NCI-H510A treated with DMSO at 0.1 percent for 48 hours (cell line): ENCODE measurements around the gene TSEN15.
"Not testable (repeated sequence)": the region's sequence is repeated elsewhere in the genome, so short reads cannot be mapped to it uniquely, and the experiment has no call there.

Experiments used
- DNase-seq: peaks from one replicate; lab custom pipeline; 2025; lab: John Stamatoyannopoulos, UW

The TSEN15 gene

DNA sequence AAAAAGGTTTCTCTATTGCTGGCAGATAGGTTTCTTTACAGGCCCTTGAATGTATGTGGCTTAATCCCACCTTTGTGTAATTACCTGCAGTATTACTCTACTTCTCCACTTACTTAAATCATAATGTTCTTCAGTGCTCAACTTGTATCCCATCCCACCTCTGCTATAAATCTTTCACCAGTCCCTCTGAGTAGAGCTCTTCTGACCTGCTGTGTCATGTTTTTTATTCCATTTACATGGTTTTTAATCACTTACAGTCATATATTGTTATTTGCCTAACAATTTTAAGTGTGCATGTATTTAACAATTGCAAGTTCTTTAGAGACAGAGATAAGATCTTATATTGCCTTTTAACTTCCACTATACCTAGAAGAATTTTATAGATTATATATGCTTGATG is 2.4 kb downstream of the TSEN15 start:
- DNase-seq, result no peak

DNA sequence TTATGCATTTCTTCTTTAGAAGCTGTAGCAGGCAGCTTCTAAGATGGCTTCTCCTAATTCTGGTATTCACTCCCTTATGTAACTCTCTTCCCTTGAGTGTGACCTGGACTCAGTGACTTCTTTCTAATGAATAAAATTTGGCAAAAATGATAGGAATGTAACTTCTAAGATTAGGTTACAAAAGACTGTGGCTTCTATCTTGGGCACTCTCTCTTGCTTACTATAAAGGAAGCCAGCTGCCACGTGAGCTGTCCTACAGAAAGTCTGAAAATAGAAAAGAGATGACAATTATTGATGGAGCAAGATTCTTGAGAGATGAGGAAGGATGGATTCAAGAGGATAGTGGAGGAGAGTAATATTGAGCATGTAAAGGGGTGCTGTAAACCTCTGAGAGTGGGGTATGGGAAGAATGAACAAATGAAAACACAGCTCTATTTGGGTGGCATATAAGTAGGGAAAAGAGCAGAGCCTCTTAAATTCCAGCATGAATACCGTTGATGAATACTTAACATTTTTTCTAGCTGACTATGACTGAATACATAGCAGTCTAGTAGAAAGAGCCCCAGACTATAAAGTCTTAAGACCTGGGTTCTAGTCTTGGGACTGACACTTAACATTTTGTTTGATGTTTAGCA is 5.5 kb downstream of the TSEN15 start:
- DNase-seq, result no peak

DNA sequence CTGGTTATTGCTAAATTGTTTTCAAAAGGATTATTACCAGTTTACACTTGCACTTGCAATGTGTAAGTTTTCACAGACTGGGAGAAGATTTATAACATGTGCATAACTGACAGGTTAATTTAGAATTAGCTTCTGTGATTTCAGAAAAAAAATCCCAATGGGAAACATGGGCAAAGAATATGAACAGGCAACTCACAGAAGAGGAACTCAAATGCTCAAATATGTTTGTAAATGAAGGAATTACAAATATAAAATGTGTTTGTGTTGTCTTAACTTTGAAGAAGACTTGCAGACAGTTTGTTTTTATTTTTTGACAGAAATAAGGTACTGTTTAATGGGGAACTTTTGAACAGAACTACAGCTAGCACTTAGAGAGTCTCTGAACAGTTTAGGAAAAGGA is 8.4 kb downstream of the TSEN15 start:
- DNase-seq, result no peak

DNA sequence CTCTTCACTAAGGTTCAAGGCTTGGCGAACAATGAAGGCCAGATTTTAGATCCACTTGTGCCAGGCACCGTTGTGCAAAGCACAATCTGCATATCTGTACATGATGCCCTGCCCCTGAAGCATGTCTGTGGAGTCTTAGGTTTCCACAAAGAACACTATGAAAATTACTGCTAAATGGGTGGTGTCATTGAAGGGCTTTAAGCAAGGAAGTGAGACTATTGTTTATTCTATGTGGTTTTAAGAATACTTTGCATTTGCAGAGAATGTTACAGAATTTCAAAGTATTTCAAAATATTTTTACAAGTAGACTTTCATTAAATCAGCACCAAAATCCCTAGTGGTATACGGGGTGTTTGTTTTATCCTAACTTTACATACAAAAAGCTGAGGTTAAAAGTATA is 8.8 kb downstream of the TSEN15 start:
- DNase-seq, result no peak

DNA sequence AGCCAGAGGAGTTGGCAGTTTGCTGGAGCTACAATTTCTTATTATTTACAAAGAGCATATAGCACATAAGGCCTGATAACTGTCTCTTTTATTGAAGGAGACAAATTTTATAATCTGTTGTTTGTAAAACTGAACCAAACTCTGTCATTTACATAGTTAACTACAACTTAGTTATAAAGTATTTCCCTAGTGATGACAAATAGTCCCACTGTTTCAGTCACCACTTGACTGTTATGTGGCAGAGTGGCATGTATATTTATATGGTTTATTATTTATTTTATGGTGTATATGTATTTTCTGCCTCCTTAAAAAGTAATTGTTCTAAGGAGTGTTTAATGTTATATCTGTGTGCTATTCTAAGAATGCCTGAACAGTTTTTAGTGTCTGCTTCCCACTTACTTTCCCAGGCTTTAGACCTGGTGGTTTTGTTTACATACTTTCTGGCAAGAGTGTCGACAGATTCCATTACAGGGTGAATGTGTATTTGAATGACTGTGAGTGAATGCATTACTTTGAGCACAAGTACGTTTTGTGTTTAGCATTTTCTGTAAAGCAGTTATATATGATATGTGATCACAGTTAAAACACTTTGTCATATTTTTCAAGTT is 10.0 kb downstream of the TSEN15 start:
- no peak for DNase-seq

DNA sequence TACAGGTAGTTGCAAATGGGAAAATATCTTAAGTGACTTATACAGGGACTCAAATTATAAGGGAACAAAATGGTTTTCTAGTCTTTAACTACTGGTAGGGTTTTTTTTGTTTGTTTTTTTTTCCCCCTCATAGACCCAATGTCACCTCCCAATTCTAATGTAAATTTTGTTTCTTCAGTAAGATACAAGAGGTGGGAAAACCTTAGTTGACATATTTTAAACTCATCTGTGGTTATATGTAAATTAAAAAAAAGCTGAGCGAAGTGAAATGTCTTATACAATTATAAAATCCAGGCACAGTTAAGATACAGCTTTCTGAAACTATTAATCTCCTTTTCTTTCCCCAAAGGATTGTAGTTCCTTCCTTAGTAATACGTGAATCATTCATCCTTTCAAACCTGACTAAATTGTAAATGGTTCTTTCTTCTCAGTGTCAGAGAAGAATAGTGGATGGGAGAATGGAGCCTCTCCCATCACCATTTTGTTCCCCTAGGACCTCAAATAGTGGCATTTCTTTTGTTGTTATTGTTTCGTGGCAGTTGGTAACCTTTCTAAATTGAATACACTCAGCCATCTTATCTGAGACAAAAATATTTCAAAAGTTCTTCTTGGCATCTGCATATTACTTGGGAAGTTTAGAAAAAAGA is 11.2 kb downstream of the TSEN15 start:
- DNase-seq, result no peak

DNA sequence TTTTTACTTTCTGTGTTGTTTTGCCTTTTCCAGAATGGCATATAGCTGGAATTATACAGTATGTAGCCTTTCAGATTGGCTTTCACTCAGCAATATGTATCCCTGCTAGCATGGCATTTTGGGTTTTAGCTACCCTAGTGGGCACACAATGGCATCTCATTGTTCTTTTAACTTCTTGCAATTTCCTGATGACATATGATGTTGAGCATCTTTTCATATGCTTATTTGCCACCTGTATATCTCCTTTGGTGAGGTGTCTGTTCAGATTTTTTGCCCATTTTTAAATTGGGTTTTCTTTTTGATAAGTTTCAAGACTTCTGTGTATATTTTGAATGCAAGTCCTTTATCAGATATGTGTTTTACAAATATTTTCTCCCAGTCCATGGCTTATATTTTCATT is 14.0 kb downstream of the TSEN15 start:
- no peak for DNase-seq

DNA sequence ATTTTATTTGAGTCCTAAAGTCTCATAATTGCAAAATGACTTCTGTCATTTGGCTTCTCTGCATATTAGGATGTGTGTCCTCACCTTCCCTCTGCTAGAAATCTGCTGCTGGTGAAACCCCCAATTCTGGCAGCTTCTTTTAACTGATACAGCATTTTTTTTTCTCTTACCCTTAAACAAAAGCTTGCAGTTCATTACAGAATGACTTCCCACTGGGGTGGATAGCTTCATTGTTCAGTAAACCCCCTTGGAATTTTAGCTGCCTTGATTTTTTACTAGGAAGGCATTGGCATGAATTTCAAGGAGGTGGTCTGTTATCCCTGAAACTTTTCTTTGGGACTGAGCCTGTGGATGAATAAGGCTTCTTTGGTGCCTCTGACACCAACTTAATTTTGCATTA is 16.8 kb downstream of the TSEN15 start:
- no peak for DNase-seq

DNA sequence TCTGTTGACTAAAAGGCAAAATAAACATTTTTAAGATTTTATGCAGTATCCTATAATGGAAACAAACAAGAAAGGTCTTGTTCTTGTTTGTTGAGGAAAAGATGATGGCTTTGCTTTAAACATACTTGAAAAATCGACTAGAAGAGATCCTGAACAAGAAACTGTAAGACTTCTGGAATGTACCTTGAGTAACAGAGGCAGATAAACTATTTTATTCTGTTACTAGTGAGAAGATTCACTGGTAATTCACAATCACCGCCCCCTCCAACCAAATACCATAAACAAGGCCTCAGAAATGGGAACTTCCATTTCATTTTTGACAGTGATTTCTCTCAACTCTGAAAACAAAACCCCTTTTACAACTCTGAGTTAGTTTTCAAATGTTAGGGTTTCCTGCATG is 18.1 kb downstream of the TSEN15 start:
- no peak for DNase-seq

DNA sequence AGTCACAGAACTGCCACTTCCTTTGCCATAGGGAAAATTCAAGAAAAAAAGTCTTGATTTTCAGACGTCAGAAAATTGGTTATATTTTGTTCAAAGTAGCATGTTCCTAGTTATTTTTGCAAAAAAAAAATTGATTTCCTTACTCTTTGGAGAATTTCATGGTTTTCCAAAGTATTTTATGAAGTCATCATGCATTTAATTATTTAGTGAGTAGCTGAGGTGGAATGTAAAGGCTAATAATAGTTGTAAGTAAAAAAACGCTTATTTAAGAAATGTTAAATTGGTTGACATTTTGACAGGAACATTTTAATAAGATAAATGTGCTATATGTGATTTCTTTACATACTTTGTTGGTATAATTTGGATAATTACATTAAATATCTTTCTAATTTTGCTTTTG is 20.8 kb downstream of the TSEN15 start:
- no peak for DNase-seq

DNA sequence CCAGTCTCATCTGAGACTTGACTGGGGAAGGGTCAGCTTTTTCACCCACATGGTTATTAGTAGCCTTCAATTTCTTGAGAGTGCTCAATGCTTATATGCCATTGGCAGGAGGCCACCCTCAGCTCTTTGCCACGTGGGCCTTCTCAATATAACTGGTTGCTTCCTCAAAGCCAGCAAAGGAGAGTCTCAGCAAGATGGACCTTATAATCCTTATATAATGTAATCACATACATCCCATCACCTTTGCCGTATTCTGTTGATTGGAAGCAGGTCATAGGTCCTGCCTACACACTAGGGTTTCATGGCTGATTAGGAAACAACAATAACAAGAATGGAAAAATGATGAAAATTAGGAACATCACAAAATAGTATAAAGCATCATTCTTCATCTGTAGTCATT is 22.9 kb downstream of the TSEN15 start:
- DNase-seq, result no peak

DNA sequence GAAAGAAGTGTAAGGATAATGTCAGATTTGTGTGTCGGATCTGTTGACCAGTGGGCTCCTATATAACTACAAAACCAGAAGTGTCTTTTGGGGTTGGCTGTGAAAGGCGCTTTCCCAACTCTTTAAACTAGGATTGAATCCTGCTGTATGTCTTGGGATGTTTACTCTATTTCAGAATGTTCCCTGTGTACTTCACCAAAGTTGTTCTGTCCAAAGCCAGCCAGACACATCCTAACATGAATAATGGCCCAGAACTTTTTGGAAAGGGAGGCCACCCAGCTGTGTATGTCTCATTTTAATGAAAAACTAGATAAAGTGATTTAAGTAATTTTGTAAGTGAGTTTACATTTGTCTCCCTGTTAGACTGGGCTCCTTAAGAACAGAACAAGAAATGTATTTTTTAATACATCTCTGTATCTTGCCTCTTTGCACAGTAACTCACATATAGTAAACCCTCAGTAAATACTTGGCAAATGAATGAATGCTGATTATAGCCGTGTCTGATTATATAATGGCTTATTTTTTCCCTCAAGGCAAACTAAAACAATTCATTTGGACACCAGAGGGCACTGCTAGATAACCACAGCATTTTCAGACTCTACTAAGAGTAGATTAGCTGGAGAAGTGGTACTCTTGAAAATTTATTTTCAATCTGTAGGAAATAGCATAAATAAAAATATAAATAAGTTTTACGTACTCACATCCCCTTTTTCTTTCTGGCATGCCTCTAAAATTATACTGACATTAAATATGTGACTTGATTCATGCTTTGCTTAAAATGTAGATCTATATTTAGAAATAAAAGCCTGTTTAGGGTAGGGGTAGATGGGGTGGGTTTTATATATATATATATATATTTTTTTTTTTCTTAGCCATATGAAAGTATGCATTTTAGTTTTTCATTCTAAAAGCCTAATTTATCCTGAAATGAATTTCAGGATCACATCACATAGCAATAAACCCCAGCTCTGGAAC is 23.8 kb downstream of the TSEN15 start:
- DNase-seq, result peak; percentile 74

DNA sequence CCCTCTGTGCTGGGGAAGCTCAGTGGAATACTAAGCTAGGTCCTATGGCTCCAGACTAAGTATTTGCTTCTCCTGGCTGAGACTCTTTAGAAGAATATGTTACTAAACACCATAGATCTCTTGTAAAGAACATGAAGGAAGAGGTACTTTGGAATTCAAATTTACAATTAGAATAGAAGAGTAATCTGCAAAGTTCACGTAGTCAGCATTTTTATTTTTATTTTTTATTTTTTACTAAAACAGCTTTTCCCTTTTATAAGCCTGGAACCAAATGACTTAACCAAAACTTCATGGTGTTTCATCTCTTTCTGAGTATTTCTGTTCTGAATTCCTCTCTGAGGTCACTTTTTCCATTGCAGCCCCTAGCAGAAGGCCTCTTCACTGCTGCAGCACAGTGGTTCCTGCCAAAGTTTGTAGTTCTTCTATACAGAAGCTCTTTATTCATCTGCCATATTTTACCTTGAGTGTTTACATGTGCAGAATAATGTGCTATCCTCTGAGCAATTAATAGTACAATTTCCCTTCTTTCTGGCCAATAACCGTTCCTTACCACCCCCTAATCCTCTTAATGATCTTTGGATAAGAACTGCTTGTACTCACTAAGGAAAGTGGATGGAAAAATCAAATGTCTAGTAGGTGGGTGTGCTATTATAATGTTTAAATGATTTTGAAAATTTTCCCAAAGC is 27.2 kb downstream of the TSEN15 start:
- DNase-seq, result no peak

DNA sequence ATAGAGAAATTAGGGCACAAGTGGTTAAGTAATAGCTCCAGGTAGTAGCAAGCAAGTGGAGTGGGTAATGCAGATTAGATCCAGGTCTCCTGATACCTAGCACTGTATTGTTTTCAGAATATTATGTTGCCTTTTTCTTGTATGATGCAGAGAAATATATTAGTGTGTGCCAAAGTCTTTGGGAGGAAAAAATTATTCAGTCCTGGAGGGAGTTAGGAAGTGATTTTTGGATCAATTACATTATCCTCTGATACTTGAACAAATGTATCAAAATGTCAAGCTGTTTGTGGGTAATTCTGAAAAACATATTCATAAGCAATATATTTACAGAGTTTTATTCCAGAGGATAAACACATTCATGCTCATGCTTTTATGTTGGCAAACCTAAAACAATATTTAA is 28.8 kb downstream of the TSEN15 start:
- no peak for DNase-seq

DNA sequence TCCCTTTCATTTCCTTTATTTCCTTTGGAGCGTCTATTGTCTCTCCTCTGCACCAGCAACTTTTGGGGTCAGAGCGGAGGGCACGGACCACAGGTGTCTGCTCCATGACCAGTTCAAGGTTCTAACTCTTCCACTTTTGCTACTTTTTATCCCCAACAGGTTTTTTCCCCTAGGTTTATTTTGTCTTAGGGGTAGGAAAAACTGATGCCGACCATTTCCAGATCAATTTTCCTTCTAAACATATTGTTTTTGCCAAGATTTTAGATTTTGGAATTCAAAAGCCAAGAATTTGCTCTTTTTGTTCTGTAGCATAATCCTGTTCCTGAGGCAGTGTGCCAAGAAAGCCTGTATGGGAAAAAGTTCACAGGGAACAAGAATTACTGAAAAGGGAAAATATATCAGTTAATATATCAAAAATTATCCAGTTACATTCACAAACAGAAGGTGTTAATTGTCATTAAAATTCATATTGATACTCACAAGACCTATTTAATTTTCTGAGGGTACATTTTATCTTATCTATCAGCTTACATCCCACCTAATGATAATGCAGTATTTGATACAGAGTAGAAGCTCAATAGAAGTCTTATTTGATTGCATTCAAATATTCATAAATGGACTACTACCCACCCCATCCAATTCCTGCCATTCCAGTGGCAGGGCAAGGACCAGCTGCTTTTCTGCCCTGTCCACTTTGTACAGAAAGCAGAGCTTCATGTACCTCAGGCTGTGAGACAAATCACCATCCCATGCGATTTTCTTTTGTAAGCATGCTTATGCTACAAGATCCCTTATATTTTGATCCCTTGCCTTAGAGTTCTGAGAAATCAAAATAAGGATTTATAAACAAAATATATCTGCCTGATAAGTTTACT is 31.2 kb downstream of the TSEN15 start:
- no peak for DNase-seq

DNA sequence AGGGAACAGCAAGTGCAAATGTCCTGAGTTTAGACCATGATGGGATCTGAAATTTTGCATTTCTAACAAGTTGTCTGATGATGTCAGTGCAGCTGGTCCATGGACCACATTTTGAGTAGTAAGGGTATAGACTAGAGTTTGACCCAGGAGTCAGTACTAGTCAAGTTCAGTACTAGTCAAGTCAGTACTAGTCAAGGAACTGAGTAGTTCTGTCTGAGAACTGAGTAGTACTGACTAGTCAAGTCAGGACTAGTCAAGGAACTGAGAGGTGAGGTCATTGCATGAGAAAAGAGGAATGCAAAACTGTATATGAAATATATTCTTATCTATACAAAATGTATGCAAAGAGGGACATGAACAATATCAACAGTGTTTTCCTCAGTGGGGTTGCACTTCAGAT is 34.1 kb downstream of the TSEN15 start:
- no peak for DNase-seq

DNA sequence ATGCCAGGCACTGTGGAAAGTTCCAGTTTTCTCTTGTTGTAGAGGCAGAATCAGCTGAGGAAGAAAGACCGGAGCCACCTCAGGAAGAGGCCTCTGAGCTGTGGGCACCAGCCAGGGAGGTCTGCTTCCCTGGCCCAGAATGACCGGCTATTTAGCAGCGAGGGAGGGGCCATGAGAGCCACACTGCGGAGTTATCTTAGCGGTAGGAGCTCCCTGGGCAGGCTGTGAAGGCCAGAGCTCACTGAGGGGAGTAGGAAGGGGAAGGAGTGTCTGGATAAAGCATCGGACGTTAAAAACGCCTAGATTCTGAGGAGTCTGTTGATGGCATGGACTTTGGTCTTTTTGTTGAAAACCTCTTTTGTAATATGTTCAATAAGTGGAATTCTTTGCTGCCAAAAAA is 36.5 kb downstream of the TSEN15 start:
- no peak for DNase-seq

DNA sequence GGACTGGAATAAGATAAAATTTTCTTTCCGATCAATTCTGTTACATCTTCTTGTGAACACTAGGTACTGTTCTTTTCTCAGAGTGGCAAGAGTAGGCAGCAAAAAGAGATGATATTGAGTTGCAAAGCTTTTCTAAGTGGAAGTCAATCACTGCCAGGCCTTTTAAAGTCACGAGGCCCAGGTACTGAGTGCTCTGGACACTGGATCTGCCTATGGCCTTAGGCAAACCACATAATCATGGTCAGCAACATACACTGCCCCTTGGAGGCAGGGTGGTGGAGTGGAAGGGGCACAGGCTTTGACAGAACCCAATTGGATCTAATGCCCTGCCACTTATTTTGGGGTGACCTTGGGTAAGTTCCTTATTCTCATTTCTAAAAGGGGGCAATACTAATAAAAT is 41.5 kb downstream of the TSEN15 start:
- no peak for DNase-seq

DNA sequence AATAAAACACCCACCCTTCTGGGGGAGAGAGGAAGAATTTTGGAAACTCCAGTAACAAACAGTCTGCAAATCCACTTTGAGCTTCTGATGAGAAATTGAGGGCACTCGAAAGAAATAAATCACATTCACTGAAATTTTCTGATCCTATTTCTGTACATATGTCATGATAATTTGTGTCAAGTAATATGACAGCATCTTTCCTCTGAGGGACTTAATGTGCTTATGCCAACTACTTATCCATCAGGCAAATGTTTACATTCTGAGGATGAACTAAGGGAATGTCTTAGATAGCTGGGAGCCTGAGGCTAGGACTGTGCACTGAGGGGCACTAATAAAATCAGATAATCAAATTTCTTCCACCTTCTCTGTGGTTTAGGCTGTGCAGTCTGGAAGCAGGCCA is 44.5 kb downstream of the TSEN15 start:
- DNase-seq, result no peak

DNA sequence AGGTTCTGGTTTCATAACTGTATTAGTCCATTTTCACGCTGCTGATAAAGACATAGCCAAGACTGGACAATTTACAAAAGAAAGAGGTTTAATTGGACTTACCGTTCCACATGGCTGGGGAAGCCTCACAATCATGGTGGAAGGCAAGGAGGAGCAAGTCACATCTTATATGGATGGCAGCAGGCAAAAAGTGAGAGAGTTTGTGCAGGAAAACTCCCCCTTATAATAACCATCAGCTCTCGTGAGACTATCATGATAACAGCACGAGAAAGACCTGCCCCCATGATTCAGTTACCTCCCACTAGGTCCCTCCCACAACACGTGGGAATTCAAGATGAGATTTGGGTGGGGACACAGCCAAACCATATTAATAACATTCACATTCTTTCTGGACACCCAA is 45.0 kb downstream of the TSEN15 start:
- DNase-seq, result not testable (repeated sequence)

DNA sequence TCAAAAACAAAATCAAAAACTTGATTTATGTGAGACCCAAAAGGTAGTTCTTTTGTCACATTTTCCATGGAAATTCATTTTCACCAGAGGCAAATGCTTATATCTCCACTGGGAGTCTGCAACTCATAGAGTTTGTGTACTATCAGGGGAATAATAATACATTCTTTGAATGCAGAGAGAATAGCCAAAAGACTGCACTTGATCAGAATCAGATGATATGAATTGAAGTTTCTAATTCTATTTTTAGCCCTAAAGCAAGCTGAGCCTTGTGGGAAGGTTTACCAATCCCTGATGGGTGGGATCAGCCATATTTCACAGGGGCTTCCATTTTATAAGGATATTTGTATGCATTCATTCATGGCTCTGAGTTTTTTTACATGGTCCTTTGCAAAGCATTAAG is 49.6 kb downstream of the TSEN15 start:
- DNase-seq, result no peak
